ENCODE results near the gene DTX3L.
"Not testable (repeated sequence)": the region's sequence is repeated elsewhere in the genome, so short reads cannot be mapped to it uniquely, and the experiment has no call there.

Gene DTX3L

GRCh38 chr3:122560680-122561079 lies 3.5 kb upstream of the DTX3L start:
- H3K9ac ChIP-seq (ENCODE audit: insufficient read length, low read depth), result no peak overlapping the region
- DNase-seq (ENCODE audit: low read depth, low spot score), result no peak

GRCh38 chr3:122562923-122563716 lies 1.0 kb upstream of the DTX3L start:
- DNase-seq (ENCODE audit: low read depth, low spot score), result no peak
- TF ChIP-seq ZNF274 (IDR thresholded peaks at IDR 0.05; ENCODE audit: low read depth, low read length), result no peak
- TF ChIP-seq YY1 (IDR thresholded peaks at IDR 0.05; ENCODE audit: insufficient read depth, insufficient read length), result no peak
- TF ChIP-seq SUZ12 (IDR thresholded peaks at IDR 0.05; ENCODE audit: extremely low read depth, insufficient read depth, insufficient read length), result no peak
- peaks cover 4% of the 10 kb centered on the region for H3K36me3 ChIP-seq (ENCODE audit: insufficient read depth, insufficient read length, low read length)

More at GRCh38 chr3:122560680-122561079, 3.5 kb upstream of the DTX3L start:
- Histone ChIP-seq H3K4me1 (ENCODE audit: insufficient read depth, insufficient read length) (peaks cover under 1% of the 10 kb centered on the region), H3K27me3 (ENCODE audit: insufficient read depth, insufficient read length) (peaks cover 24% of the 10 kb centered on the region), H3K9me3 (ENCODE audit: insufficient read depth, low read length) (no peaks in the 10 kb centered on the region), H3K4me3 (ENCODE audit: insufficient read length, low read depth) (no peak overlapping the region), H3K36me3 (ENCODE audit: insufficient read depth, insufficient read length, low read length) (no peaks in the 10 kb centered on the region)
- no peak for TF ChIP-seq ZNF274 (IDR thresholded peaks at IDR 0.05; ENCODE audit: low read depth, low read length)
- TF ChIP-seq SUZ12 (IDR thresholded peaks at IDR 0.05; ENCODE audit: extremely low read depth, insufficient read depth, insufficient read length), result no peak
- no peak for TF ChIP-seq YY1 (IDR thresholded peaks at IDR 0.05; ENCODE audit: insufficient read depth, insufficient read length)

GRCh38 chr3:122563717-122564025 lies 467 bp upstream of the DTX3L start:
- Histone ChIP-seq H3K27me3 (ENCODE audit: insufficient read depth, insufficient read length) (peaks cover 24% of the 10 kb centered on the region), H3K36me3 (ENCODE audit: insufficient read depth, insufficient read length, low read length) (peaks cover 4% of the 10 kb centered on the region), H3K4me1 (ENCODE audit: insufficient read depth, insufficient read length) (no peaks in the 10 kb centered on the region), H3K9me3 (ENCODE audit: insufficient read depth, low read length) (no peaks in the 10 kb centered on the region), H3K4me3 (ENCODE audit: insufficient read length, low read depth) (peak overlapping the region; percentile 65), H3K9ac (ENCODE audit: insufficient read length, low read depth) (peak overlapping the region; percentile 84)
- TF ChIP-seq ZNF274 (IDR thresholded peaks at IDR 0.05; ENCODE audit: low read depth, low read length), result no peak
- no peak for TF ChIP-seq SUZ12 (IDR thresholded peaks at IDR 0.05; ENCODE audit: extremely low read depth, insufficient read depth, insufficient read length)
- TF ChIP-seq YY1 (IDR thresholded peaks at IDR 0.05; ENCODE audit: insufficient read depth, insufficient read length), result no peak
- no peak for DNase-seq (ENCODE audit: low read depth, low spot score)

More at GRCh38 chr3:122562923-122563716, 1.0 kb upstream of the DTX3L start:
- peaks cover 24% of the 10 kb centered on the region for H3K27me3 ChIP-seq (ENCODE audit: insufficient read depth, insufficient read length)
- no peak overlapping the region for H3K9ac ChIP-seq (ENCODE audit: insufficient read length, low read depth)
- H3K4me3 ChIP-seq (ENCODE audit: insufficient read length, low read depth), result no peak overlapping the region
- no peaks in the 10 kb centered on the region for H3K4me1 ChIP-seq (ENCODE audit: insufficient read depth, insufficient read length)
- no peaks in the 10 kb centered on the region for H3K9me3 ChIP-seq (ENCODE audit: insufficient read depth, low read length)

- not testable (repeated sequence) for H3K9ac ChIP-seq (ENCODE audit: insufficient read length, low read depth); H3K4me3 ChIP-seq (ENCODE audit: insufficient read length, low read depth); DNase-seq (ENCODE audit: low read depth, low spot score); H3K4me1 ChIP-seq (ENCODE audit: insufficient read depth, insufficient read length); H3K9me3 ChIP-seq (ENCODE audit: insufficient read depth, low read length); H3K36me3 ChIP-seq (ENCODE audit: insufficient read depth, insufficient read length, low read length)
- peaks cover 20% of the 10 kb centered on the region for H3K27me3 ChIP-seq (ENCODE audit: insufficient read depth, insufficient read length)
These were observed 4.0 kb downstream of the DTX3L start for GRCh38 chr3:122568131-122568530.

GRCh38 chr3:122568755-122569154 lies 4.6 kb downstream of the DTX3L start:
- Histone ChIP-seq H3K4me3 (ENCODE audit: insufficient read length, low read depth) (no peak overlapping the region), H3K27me3 (ENCODE audit: insufficient read depth, insufficient read length) (peaks cover 15% of the 10 kb centered on the region), H3K9me3 (ENCODE audit: insufficient read depth, low read length) (no peaks in the 10 kb centered on the region), H3K36me3 (ENCODE audit: insufficient read depth, insufficient read length, low read length) (peaks cover 4% of the 10 kb centered on the region), H3K9ac (ENCODE audit: insufficient read length, low read depth) (no peak overlapping the region), H3K4me1 (ENCODE audit: insufficient read depth, insufficient read length) (no peaks in the 10 kb centered on the region)
- DNase-seq (ENCODE audit: low read depth, low spot score), result no peak
- TF ChIP-seq YY1 (IDR thresholded peaks at IDR 0.05; ENCODE audit: insufficient read depth, insufficient read length) (no peak), ZNF274 (IDR thresholded peaks at IDR 0.05; ENCODE audit: low read depth, low read length) (no peak), SUZ12 (IDR thresholded peaks at IDR 0.05; ENCODE audit: extremely low read depth, insufficient read depth, insufficient read length) (no peak)

- Histone ChIP-seq H3K9me3 (ENCODE audit: insufficient read depth, low read length) (no peaks in the 10 kb centered on the region), H3K27me3 (ENCODE audit: insufficient read depth, insufficient read length) (no peaks in the 10 kb centered on the region), H3K4me1 (ENCODE audit: insufficient read depth, insufficient read length) (no peaks in the 10 kb centered on the region), H3K4me3 (ENCODE audit: insufficient read length, low read depth) (no peak overlapping the region), H3K36me3 (ENCODE audit: insufficient read depth, insufficient read length, low read length) (no peaks in the 10 kb centered on the region), H3K9ac (ENCODE audit: insufficient read length, low read depth) (no peak overlapping the region)
- TF ChIP-seq YY1 (IDR thresholded peaks at IDR 0.05; ENCODE audit: insufficient read depth, insufficient read length) (no peak), ZNF274 (IDR thresholded peaks at IDR 0.05; ENCODE audit: low read depth, low read length) (no peak), SUZ12 (IDR thresholded peaks at IDR 0.05; ENCODE audit: extremely low read depth, insufficient read depth, insufficient read length) (no peak)
- DNase-seq (ENCODE audit: low read depth, low spot score), result peak; percentile 48
These were observed 8.8 kb downstream of the DTX3L start for GRCh38 chr3:122572940-122573412.

GRCh38 chr3:122576174-122576940 lies 12.2 kb downstream of the DTX3L start:
- no peak for DNase-seq (ENCODE audit: low read depth, low spot score)
- H3K4me1 ChIP-seq (ENCODE audit: insufficient read depth, insufficient read length), result no peaks in the 10 kb centered on the region
- H3K4me3 ChIP-seq (ENCODE audit: insufficient read length, low read depth), result no peak overlapping the region
- H3K9me3 ChIP-seq (ENCODE audit: insufficient read depth, low read length), result no peaks in the 10 kb centered on the region; the same call in 1 of the 2 replicates
- TF ChIP-seq YY1 (IDR thresholded peaks at IDR 0.05; ENCODE audit: insufficient read depth, insufficient read length), result no peak
- TF ChIP-seq ZNF274 (IDR thresholded peaks at IDR 0.05; ENCODE audit: low read depth, low read length), result no peak
- no peak for TF ChIP-seq SUZ12 (IDR thresholded peaks at IDR 0.05; ENCODE audit: extremely low read depth, insufficient read depth, insufficient read length)
- no peak overlapping the region for H3K9ac ChIP-seq (ENCODE audit: insufficient read length, low read depth)
- H3K27me3 ChIP-seq (ENCODE audit: insufficient read depth, insufficient read length), result no peaks in the 10 kb centered on the region
- H3K36me3 ChIP-seq (ENCODE audit: insufficient read depth, insufficient read length, low read length), result no peaks in the 10 kb centered on the region

Measured in NT2/D1 (cell line).